SK-N-SH treated with all-trans-retinoic acid at 6 μM for 48 hours (cell line): ENCODE measurements around the gene ABHD5.

Experiments used
- ATAC-seq: fragments of 200-7000 bp; cut with Tn5 transposase; 3 replicates; pipeline ENCODE4 v1.9.1; 2020; ENCODE audit warnings: mild to moderate bottlenecking, moderate library complexity
- ARNTL ChIP-seq: fragments of 450-650 bp; formaldehyde crosslinking; IDR thresholded peaks from 2 replicates; pipeline ENCODE4 v1.5.0; 2020; ENCODE audit warnings: low read depth, mild to moderate bottlenecking, moderate library complexity, borderline replicate concordance
- BACH2 ChIP-seq: fragments of 250-450 bp; sonication (Bioruptor Pico); IDR thresholded peaks from 2 replicates; pipeline ENCODE4 v1.9.0; 2021; ENCODE audit warnings: mild to moderate bottlenecking, borderline replicate concordance
- CSDC2 ChIP-seq: fragments of 250-450 bp; sonication (Bioruptor Pico); IDR thresholded peaks from 2 replicates; pipeline ENCODE4 v1.5.0; 2020; ENCODE audit warnings: mild to moderate bottlenecking, moderate library complexity
- ESRRG ChIP-seq: fragments of 250-450 bp; sonication (Bioruptor Pico); IDR thresholded peaks from 2 replicates; pipeline ENCODE4 v1.6.1; 2021; ENCODE audit warnings: mild to moderate bottlenecking
- GLIS3 ChIP-seq: fragments of 250-450 bp; sonication (Bioruptor Pico); IDR thresholded peaks from 2 replicates; pipeline ENCODE4 v1.5.0; 2020; ENCODE audit warnings: mild to moderate bottlenecking, moderate library complexity
- ISL1 ChIP-seq: fragments of 250-450 bp; sonication (Bioruptor Pico); IDR thresholded peaks from 2 replicates; pipeline ENCODE4 v2.1.2; 2022; ENCODE audit warnings: mild to moderate bottlenecking, moderate library complexity
- OSR1 ChIP-seq: fragments of 250-450 bp; sonication (Bioruptor Pico); IDR thresholded peaks from 2 replicates; pipeline ENCODE4 v1.8.0; 2022; ENCODE audit warnings: moderate library complexity, mild to moderate bottlenecking, inconsistent platforms
- PPARA ChIP-seq: fragments of 250-450 bp; sonication (Bioruptor Pico); IDR thresholded peaks from 2 replicates; pipeline ENCODE4 v1.5.0; 2020; ENCODE audit warnings: mild to moderate bottlenecking, borderline replicate concordance
- RARB ChIP-seq: fragments of 250-450 bp; sonication (Bioruptor Pico); IDR thresholded peaks from 2 replicates; pipeline ENCODE4 v1.8.0; 2021; ENCODE audit warnings: mild to moderate bottlenecking, moderate library complexity
- SNAI2 ChIP-seq: fragments of 250-450 bp; sonication (Bioruptor Pico); IDR thresholded peaks from 2 replicates; pipeline ENCODE4 v1.5.0; 2020; ENCODE audit warnings: mild to moderate bottlenecking, moderate library complexity
- TCF4 ChIP-seq: fragments of 250-450 bp; sonication (Bioruptor Pico); IDR thresholded peaks from 2 replicates; pipeline ENCODE4 v1.8.0; 2021; ENCODE audit warnings: mild to moderate bottlenecking, moderate library complexity, borderline replicate concordance
- TOX ChIP-seq: fragments of 250-450 bp; sonication (Bioruptor Pico); IDR thresholded peaks from 2 replicates; pipeline ENCODE4 v1.8.0; 2021; ENCODE audit warnings: mild to moderate bottlenecking, moderate library complexity, borderline replicate concordance
- ZC3H10 ChIP-seq: fragments of 250-450 bp; sonication (Bioruptor Pico); IDR thresholded peaks from 2 replicates; pipeline ENCODE4 v1.5.1; 2021; ENCODE audit warnings: mild to moderate bottlenecking, moderate library complexity
- ZFP3 ChIP-seq: fragments of 250-450 bp; sonication (Bioruptor Pico); IDR thresholded peaks from 2 replicates; pipeline ENCODE4 v1.5.0; 2020; ENCODE audit warnings: mild to moderate bottlenecking, moderate library complexity
- ZFP30 ChIP-seq: fragments of 450-650 bp; formaldehyde crosslinking; IDR thresholded peaks from 2 replicates; pipeline ENCODE4 v1.5.0; 2022; ENCODE audit warnings: mild to moderate bottlenecking, moderate library complexity
- ZNF565 ChIP-seq: fragments of 450-650 bp; formaldehyde crosslinking; conservative IDR thresholded peaks from 2 replicates; pipeline ENCODE4 v1.5.0; 2020; ENCODE audit warnings: low read depth, mild to moderate bottlenecking, moderate library complexity
- ZNF70 ChIP-seq: fragments of 450-650 bp; formaldehyde crosslinking; IDR thresholded peaks from 2 replicates; pipeline ENCODE4 v1.5.0; 2020; ENCODE audit warnings: mild to moderate bottlenecking, moderate library complexity
- ZNF8 ChIP-seq: fragments of 450-650 bp; formaldehyde crosslinking; IDR thresholded peaks from 2 replicates; pipeline ENCODE4 v1.5.0; 2020; ENCODE audit warnings: mild to moderate bottlenecking, moderate library complexity
- TF ChIP-seq, protein P1 (sequence below): fragments of 250-450 bp; sonication (Bioruptor Pico); IDR thresholded peaks from 2 replicates; pipeline ENCODE4 v1.5.0; 2020; ENCODE audit warnings: mild to moderate bottlenecking, moderate library complexity
- TF ChIP-seq, protein P2 (sequence below): fragments of 250-450 bp; sonication (Bioruptor Pico); IDR thresholded peaks from 2 replicates; pipeline ENCODE4 v1.5.1; 2020; ENCODE audit warnings: low read depth, mild to moderate bottlenecking, moderate library complexity
- TF ChIP-seq, protein P3 (sequence below): fragments of 250-450 bp; sonication (Bioruptor Pico); IDR thresholded peaks from 2 replicates; pipeline ENCODE4 v1.8.0; 2020; ENCODE audit warnings: mild to moderate bottlenecking, moderate library complexity, borderline replicate concordance
- TF ChIP-seq, protein P4 (sequence below): fragments of 250-450 bp; sonication (Bioruptor Pico); IDR thresholded peaks from 2 replicates; pipeline ENCODE4 v1.5.1; 2021; ENCODE audit warnings: mild to moderate bottlenecking, moderate library complexity

The ABHD5 gene

DNA sequence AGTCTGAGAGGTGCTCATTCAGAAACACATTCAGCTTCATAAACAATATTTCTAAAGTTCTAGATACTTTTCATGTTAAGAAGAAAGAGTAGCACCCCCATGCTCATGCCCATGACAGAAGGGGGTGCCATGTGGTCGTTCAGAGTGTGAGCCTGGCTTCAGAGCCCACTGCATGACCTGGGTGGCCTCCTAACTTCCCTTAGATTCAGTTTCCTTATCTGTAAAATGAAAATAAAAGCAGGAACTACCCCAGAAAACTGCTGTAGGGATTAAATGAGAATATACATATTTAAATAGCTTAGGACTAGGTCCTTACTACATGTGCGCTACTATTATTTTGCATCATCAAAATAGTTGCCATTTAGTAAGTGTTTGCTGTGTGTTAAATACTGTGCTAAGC, 69.2 kb downstream of the ABHD5 start:
- TF ChIP-seq ZNF565 (CRISPR knock-in tag) (no peak), RARB (no peak), GLIS3 (CRISPR knock-in tag) (no peak), ARNTL (CRISPR knock-in tag) (no peak), CSDC2 (CRISPR knock-in tag) (no peak), ZFP30 (CRISPR knock-in tag) (no peak), BACH2 (CRISPR knock-in tag) (no peak), SNAI2 (no peak), TOX (no peak), PPARA (no peak), ZFP3 (CRISPR knock-in tag) (no peak), ZC3H10 (CRISPR knock-in tag) (no peak), ZNF8 (CRISPR knock-in tag) (no peak)
- TF ChIP-seq, protein P1, sequence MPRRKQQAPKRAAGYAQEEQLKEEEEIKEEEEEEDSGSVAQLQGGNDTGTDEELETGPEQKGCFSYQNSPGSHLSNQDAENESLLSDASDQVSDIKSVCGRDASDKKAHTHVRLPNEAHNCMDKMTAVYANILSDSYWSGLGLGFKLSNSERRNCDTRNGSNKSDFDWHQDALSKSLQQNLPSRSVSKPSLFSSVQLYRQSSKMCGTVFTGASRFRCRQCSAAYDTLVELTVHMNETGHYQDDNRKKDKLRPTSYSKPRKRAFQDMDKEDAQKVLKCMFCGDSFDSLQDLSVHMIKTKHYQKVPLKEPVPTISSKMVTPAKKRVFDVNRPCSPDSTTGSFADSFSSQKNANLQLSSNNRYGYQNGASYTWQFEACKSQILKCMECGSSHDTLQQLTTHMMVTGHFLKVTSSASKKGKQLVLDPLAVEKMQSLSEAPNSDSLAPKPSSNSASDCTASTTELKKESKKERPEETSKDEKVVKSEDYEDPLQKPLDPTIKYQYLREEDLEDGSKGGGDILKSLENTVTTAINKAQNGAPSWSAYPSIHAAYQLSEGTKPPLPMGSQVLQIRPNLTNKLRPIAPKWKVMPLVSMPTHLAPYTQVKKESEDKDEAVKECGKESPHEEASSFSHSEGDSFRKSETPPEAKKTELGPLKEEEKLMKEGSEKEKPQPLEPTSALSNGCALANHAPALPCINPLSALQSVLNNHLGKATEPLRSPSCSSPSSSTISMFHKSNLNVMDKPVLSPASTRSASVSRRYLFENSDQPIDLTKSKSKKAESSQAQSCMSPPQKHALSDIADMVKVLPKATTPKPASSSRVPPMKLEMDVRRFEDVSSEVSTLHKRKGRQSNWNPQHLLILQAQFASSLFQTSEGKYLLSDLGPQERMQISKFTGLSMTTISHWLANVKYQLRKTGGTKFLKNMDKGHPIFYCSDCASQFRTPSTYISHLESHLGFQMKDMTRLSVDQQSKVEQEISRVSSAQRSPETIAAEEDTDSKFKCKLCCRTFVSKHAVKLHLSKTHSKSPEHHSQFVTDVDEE (CRISPR knock-in tag): no peak
- no peak for ATAC-seq

DNA sequence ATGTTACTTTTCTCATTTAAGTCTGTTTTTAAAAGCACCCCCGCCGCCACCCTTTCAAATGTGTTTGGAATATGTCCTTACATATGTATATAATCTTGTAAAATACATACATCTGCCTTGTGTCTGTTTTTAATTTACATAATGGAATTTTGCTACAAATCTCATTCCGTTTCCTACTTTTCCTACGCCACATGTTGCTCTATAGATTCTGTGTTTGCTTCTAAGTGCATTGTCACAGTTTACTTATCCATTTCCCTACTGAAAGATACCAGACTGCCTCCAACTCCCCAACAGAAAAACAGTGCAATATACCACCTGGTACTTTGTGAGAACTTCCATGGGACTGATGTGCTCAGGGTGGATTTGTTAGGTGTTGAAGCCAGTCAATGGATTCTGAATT, 70.2 kb downstream of the ABHD5 start:
- no peak for TF ChIP-seq TOX
- TF ChIP-seq PPARA: 0 out of 2 replicates have a peak, but pooled peaks have one; percentile 60
- TF ChIP-seq ZNF70: 0 out of 2 replicates have a peak, but pooled peaks have one; percentile 35
- no peak for TF ChIP-seq RARB
- no peak for TF ChIP-seq GLIS3 (CRISPR knock-in tag)
- TF ChIP-seq, protein P2, sequence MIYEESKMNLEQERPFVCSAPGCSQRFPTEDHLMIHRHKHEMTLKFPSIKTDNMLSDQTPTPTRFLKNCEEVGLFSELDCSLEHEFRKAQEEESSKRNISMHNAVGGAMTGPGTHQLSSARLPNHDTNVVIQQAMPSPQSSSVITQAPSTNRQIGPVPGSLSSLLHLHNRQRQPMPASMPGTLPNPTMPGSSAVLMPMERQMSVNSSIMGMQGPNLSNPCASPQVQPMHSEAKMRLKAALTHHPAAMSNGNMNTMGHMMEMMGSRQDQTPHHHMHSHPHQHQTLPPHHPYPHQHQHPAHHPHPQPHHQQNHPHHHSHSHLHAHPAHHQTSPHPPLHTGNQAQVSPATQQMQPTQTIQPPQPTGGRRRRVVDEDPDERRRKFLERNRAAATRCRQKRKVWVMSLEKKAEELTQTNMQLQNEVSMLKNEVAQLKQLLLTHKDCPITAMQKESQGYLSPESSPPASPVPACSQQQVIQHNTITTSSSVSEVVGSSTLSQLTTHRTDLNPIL: no peak
- TF ChIP-seq, protein P3, sequence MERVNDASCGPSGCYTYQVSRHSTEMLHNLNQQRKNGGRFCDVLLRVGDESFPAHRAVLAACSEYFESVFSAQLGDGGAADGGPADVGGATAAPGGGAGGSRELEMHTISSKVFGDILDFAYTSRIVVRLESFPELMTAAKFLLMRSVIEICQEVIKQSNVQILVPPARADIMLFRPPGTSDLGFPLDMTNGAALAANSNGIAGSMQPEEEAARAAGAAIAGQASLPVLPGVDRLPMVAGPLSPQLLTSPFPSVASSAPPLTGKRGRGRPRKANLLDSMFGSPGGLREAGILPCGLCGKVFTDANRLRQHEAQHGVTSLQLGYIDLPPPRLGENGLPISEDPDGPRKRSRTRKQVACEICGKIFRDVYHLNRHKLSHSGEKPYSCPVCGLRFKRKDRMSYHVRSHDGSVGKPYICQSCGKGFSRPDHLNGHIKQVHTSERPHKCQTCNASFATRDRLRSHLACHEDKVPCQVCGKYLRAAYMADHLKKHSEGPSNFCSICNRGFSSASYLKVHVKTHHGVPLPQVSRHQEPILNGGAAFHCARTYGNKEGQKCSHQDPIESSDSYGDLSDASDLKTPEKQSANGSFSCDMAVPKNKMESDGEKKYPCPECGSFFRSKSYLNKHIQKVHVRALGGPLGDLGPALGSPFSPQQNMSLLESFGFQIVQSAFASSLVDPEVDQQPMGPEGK (CRISPR knock-in tag): no peak
- TF ChIP-seq, protein P4, sequence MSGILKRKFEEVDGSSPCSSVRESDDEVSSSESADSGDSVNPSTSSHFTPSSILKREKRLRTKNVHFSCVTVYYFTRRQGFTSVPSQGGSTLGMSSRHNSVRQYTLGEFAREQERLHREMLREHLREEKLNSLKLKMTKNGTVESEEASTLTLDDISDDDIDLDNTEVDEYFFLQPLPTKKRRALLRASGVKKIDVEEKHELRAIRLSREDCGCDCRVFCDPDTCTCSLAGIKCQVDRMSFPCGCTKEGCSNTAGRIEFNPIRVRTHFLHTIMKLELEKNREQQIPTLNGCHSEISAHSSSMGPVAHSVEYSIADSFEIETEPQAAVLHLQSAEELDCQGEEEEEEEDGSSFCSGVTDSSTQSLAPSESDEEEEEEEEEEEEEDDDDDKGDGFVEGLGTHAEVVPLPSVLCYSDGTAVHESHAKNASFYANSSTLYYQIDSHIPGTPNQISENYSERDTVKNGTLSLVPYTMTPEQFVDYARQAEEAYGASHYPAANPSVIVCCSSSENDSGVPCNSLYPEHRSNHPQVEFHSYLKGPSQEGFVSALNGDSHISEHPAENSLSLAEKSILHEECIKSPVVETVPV: no peak
- TF ChIP-seq BACH2 (CRISPR knock-in tag): no peak
- TF ChIP-seq ISL1 (CRISPR knock-in tag): no peak
- TF ChIP-seq ESRRG (CRISPR knock-in tag): no peak
- no peak; the same call in 1 of the 2 replicates for TF ChIP-seq ZNF8 (CRISPR knock-in tag)
- no peak for TF ChIP-seq ZFP30 (CRISPR knock-in tag)
- TF ChIP-seq SNAI2: no peak
- TF ChIP-seq ZC3H10 (CRISPR knock-in tag): no peak
- TF ChIP-seq TCF4 (CRISPR knock-in tag): peak; percentile 92
- no peak for TF ChIP-seq OSR1 (CRISPR knock-in tag)
- TF ChIP-seq, protein P1 (CRISPR knock-in tag): peak; percentile 63; the same call in 1 of the 2 replicates
- no peak; the same call in 2 of the 3 replicates for ATAC-seq
